Measurements from ENCODE around the gene PIK3CD.
"Not testable (repeated sequence)": the region's sequence is repeated elsewhere in the genome, so short reads cannot be mapped to it uniquely, and the experiment has no call there.

Gene PIK3CD

GRCh38 chr1:9759939-9760338 lies 108.4 kb downstream of the PIK3CD start:
- intact Hi-C loops (cut with DNase I) = no loop called here
- peak in 1 of 10 donors; percentile 22 for DNase-seq

DNA sequence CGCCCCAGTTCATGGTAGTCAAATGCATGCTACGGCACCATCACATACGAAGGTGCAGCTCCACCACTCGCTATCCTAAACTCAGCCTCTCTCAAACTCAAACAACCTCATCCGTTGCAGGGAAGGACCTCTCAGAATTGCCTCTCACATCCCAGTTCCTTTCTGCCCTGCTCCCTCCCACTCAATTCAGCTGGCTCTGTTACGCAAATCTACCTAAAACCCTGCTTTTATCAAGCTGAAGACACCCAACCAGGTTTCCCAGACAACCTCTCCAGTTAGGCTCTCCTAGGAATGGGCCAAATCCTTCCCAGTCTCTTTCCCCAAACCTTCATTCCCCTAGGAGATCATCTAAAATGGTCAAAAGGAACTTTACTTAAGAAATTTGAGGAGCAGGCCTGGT lies 109.3 kb downstream of the PIK3CD start:
- DNase-seq = peak in 1 of 10 donors; percentile 16
- intact Hi-C loops (cut with DNase I) = no loop called here

GRCh38 chr1:9761855-9762254 lies 110.3 kb downstream of the PIK3CD start:
- intact Hi-C loops (cut with DNase I) = no loop called here
- DNase-seq = peak in 1 of 10 donors; percentile 11

DNA sequence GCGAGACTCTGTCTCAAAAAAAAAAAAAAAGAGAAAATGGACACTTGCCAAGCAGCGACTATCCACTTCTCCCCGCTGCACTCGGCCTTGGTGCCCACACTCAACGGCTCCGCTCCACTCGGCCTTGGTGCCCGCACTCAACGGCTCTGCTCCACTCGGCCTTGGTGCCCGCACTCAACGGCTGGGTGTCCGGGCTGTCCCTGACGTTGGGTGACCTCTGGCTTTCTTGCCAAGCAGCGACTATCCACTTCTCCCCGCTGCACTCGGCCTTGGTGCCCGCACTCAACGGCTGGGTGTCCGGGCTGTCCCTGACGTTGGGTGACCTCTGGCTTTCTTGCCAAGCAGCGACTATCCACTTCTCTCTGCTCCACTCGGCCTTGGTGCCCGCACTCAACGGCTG lies 110.9 kb downstream of the PIK3CD start:
- DNase-seq = peak in 1 of 10 donors; percentile 47
- intact Hi-C loops (cut with DNase I) = not testable (repeated sequence)

DNA sequence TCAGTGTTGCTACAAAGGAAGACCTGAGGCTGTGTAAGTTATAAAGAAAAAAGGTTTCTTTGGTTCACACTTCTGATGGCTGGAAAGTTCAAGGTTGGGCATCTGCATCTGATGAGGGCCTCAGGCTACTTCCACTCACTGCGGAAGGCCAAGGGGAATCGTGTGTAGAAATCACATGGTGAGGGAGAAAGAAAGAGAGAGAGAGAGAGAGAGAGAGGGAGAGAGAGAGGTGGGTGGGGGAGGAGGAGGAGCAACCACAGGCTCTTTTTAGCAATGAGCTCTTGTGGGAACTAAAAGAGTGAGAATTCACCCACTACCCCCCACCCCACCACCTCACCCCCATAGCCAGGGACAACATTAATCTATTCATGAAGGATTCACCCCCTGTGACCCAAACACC lies 112.4 kb downstream of the PIK3CD start:
- intact Hi-C loops (cut with DNase I) = no loop called here
- DNase-seq = no peak

- intact Hi-C loops (cut with DNase I) = no loop called here
- peak in 1 of 10 donors; percentile 6 for DNase-seq
These were observed 113.0 kb downstream of the PIK3CD start for GRCh38 chr1:9764550-9764949.

GRCh38 chr1:9766759-9767442 lies 115.4 kb downstream of the PIK3CD start:
- intact Hi-C loops (cut with DNase I) = no loop called here
- DNase-seq = peak in 4 of 10 donors; percentile 28 to 73 (median 54)

DNA sequence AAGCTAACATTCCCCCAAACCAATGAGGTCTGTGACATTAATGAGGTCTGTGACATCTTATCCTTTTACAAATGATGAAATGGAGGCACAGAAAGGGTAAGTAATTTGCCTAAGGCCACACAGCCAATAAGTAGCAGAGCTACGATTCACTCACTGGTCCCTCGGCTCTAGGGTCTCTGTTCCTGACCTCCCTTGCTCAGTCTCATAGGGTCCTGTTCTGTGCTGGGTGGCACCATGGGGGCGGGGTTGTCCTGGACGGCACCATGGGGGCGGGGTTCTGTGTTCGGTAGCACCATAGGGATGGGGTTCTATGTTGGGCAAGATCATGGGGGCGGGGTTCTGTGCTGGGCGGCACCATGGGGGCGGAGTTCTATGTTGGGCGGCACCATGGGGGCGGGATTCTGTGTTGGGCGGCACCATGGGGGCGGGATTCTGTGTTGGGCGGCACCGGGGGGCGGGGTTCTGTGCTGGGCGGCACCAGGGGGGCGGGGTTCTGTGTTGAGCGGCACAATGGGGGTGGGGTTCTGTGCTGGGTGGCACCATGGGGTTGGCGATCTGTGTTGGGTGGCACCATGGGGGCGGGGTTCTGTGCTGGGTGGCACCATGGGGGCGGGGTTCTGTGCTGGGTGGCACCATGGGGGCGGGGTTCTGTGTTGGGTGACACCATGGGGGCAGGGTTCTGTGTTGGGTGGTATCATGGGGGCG lies 116.6 kb downstream of the PIK3CD start:
- DNase-seq = peak in 2 of 10 donors; percentile 48 to 70
- intact Hi-C loops (cut with DNase I) = no loop called here

- intact Hi-C loops (cut with DNase I) = no loop called here
- peak in 1 of 10 donors; percentile 27 for DNase-seq
These were observed 117.5 kb downstream of the PIK3CD start for GRCh38 chr1:9768983-9769382.

- intact Hi-C loops (cut with DNase I) = no loop called here
These were observed 118.8 kb downstream of the PIK3CD start for GRCh38 chr1:9770298-9770697.

GRCh38 chr1:9774712-9775679 lies 123.5 kb downstream of the PIK3CD start:
- peak in 1 of 10 donors; percentile 3 for DNase-seq
- intact Hi-C loops (cut with DNase I) = no loop called here

More at GRCh38 chr1:9770298-9770697, 118.8 kb downstream of the PIK3CD start:
- peak in 2 of 10 donors; percentile 22 to 33 for DNase-seq

DNA sequence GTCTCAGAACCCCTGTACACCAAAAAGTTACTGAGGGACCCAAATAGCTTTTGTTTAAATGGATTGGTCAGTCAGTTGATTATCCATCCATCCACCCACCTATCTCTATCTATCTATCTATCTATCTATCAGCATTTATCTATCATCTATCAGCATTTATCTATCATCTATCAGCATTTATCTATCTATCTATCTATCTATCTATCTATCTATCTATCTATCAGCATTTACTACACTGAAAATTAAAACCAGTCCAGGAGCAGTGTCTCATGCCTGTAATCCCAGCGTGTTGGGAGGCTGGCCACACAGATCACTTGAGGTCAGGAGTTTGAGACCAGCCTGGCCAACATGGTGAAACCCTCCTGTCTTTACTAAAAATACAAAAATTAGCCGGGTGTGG lies 125.2 kb downstream of the PIK3CD start:
- peak in 1 of 10 donors; percentile 9 for DNase-seq
- intact Hi-C loops (cut with DNase I) = no loop called here
